GM21528 (cell line): ENCODE results near the gene RFFL.
"Not testable (repeated sequence)": the region's sequence is repeated elsewhere in the genome, so short reads cannot be mapped to it uniquely, and the experiment has no call there.

Source experiments
- ATAC-seq: cut with Tn5 transposase; IDR thresholded peaks from one replicate; pipeline ENCODE4 v1.9.1; 2021; ENCODE audit warnings: mild to moderate bottlenecking, moderate library complexity; ENCODE audit not compliant: unreplicated experiment, low FRiP score

RFFL gene

GRCh38 chr17:35011671-35012216 lies 51.8 kb downstream of the RFFL start:
- no peak for ATAC-seq

- no peak for ATAC-seq
Measured at GRCh38 chr17:35010093-35010492, 53.4 kb downstream of the RFFL start.

GRCh38 chr17:35006961-35007360 lies 56.5 kb downstream of the RFFL start:
- no peak for ATAC-seq

- no peak for ATAC-seq
Measured at GRCh38 chr17:35006345-35006744, 57.2 kb downstream of the RFFL start.

GRCh38 chr17:35003778-35004177 lies 59.7 kb downstream of the RFFL start:
- ATAC-seq: no peak

GRCh38 chr17:35002876-35003551 lies 60.5 kb downstream of the RFFL start:
- ATAC-seq: no peak

- ATAC-seq: no peak
Measured at GRCh38 chr17:35001549-35001948, 62.0 kb downstream of the RFFL start.

GRCh38 chr17:35000965-35001364 lies 62.5 kb downstream of the RFFL start:
- not testable (repeated sequence) for ATAC-seq

GRCh38 chr17:34999456-34999855 lies 64.1 kb downstream of the RFFL start:
- no peak for ATAC-seq

- no peak for ATAC-seq
Measured at GRCh38 chr17:34998205-34998604, 65.3 kb downstream of the RFFL start.

- ATAC-seq: no peak
Measured at GRCh38 chr17:34997355-34997862, 66.1 kb downstream of the RFFL start.

- no peak for ATAC-seq
Measured at GRCh38 chr17:34996422-34997285, 66.9 kb downstream of the RFFL start.

GRCh38 chr17:34993031-34993430 lies 70.5 kb downstream of the RFFL start:
- no peak for ATAC-seq

- no peak for ATAC-seq
Measured at GRCh38 chr17:34991606-34992005, 71.9 kb downstream of the RFFL start.

GRCh38 chr17:34990921-34991365 lies 72.6 kb downstream of the RFFL start:
- ATAC-seq: no peak

GRCh38 chr17:34989473-34989872 lies 74.0 kb downstream of the RFFL start:
- ATAC-seq: no peak

GRCh38 chr17:34988644-34989043 lies 74.9 kb downstream of the RFFL start:
- no peak for ATAC-seq

- no peak for ATAC-seq
Measured at GRCh38 chr17:34987232-34987631, 76.3 kb downstream of the RFFL start.

- no peak for ATAC-seq
Measured at GRCh38 chr17:34981538-34982241, 81.8 kb downstream of the RFFL start.

- ATAC-seq: peak; percentile 79
Measured at GRCh38 chr17:34980681-34981537, 82.6 kb downstream of the RFFL start.
